Trophoblast cell (in vitro differentiated cells and primary cell): ENCODE measurements around the gene ROBO1.

Source experiments
- DNase-seq, 2 donors: peaks; one replicate each; pipeline ENCODE4 v3.0.0-alpha.2; 2016
- H2AFZ ChIP-seq: 2 replicates; pipeline ENCODE4 v1.6.1; 2013; ENCODE audit warnings: low read length, moderate library complexity, mild to moderate bottlenecking; ENCODE audit not compliant: insufficient read depth, poor library complexity
- H2AK5ac ChIP-seq: 2 replicates; pipeline ENCODE4 v1.6.1; 2013; ENCODE audit warnings: mild to moderate bottlenecking, low read length
- H2BK120ac ChIP-seq: 2 replicates; pipeline ENCODE4 v1.6.1; 2013; ENCODE audit warnings: low read length, mild to moderate bottlenecking, moderate library complexity; ENCODE audit not compliant: insufficient read depth, poor library complexity
- H2BK12ac ChIP-seq: 2 replicates; pipeline ENCODE4 v1.6.1; 2013; ENCODE audit warnings: mild to moderate bottlenecking, low read length, moderate library complexity
- H2BK5ac ChIP-seq: 2 replicates; pipeline ENCODE4 v1.6.1; 2013; ENCODE audit warnings: low read length, low read depth, moderate library complexity, mild to moderate bottlenecking; ENCODE audit not compliant: poor library complexity
- H3K14ac ChIP-seq: 2 replicates; pipeline ENCODE4 v1.6.1; 2013; ENCODE audit warnings: mild to moderate bottlenecking, low read length
- H3K18ac ChIP-seq: 2 replicates; pipeline ENCODE4 v1.6.1; 2013; ENCODE audit warnings: mild to moderate bottlenecking, low read length
- H3K23ac ChIP-seq: 2 replicates; pipeline ENCODE4 v1.6.1; 2013; ENCODE audit warnings: low read length
- H3K27ac ChIP-seq: 2 replicates; pipeline ENCODE4 v1.5.1; 2013; ENCODE audit warnings: low read depth, mild to moderate bottlenecking, inconsistent platforms, low read length, moderate library complexity
- H3K27me3 ChIP-seq: 2 replicates; pipeline ENCODE4 v1.6.1; 2013; ENCODE audit warnings: inconsistent platforms, mild to moderate bottlenecking, low read length, moderate library complexity; ENCODE audit not compliant: insufficient read depth
- H3K36me3 ChIP-seq, 2 experiments: 1 replicate in 1 of 2; 2 replicates in 1 of 2; pipeline ENCODE4 v1.6.1; 2013; ENCODE audit warnings: low read length in 2 of 2, mild to moderate bottlenecking in 2 of 2, moderate library complexity in 1 of 2; ENCODE audit not compliant: insufficient read depth in 2 of 2, control insufficient read depth in 1 of 2
- H3K4ac ChIP-seq: 2 replicates; pipeline ENCODE4 v1.6.1; 2013; ENCODE audit warnings: low read depth, mild to moderate bottlenecking, low read length, moderate library complexity
- H3K4me1 ChIP-seq, 2 experiments: 1 replicate in 1 of 2; 2 replicates in 1 of 2; pipeline ENCODE4 v1.6.1; 2013; ENCODE audit warnings: low read length in 2 of 2, mild to moderate bottlenecking in 2 of 2, moderate library complexity in 1 of 2; ENCODE audit not compliant: insufficient read depth in 2 of 2, control insufficient read depth in 1 of 2
- H3K4me2 ChIP-seq: 2 replicates; pipeline ENCODE4 v1.6.1; 2013; ENCODE audit warnings: inconsistent platforms, mild to moderate bottlenecking, low read length, moderate library complexity
- H3K4me3 ChIP-seq: 2 replicates; pipeline ENCODE4 v1.5.1; 2013; ENCODE audit warnings: mild to moderate bottlenecking, low read depth, low read length, inconsistent platforms
- H3K79me1 ChIP-seq: one replicate; pipeline ENCODE4 v1.6.1; 2013; ENCODE audit warnings: low read length
- H3K79me2 ChIP-seq: 2 replicates; pipeline ENCODE4 v1.6.1; 2013; ENCODE audit warnings: low read length, mild to moderate bottlenecking; ENCODE audit not compliant: control insufficient read depth, insufficient read depth, poor library complexity
- H3K9ac ChIP-seq: 2 replicates; pipeline ENCODE4 v1.6.1; 2013; ENCODE audit warnings: mild to moderate bottlenecking, low read length
- H3K9me3 ChIP-seq: 2 replicates; pipeline ENCODE4 v1.6.1; 2013; ENCODE audit warnings: low read depth, mild to moderate bottlenecking, control low read depth, inconsistent platforms, low read length; ENCODE audit not compliant: insufficient read depth
- H4K12ac ChIP-seq: 2 replicates; pipeline ENCODE4 v1.6.1; 2013; ENCODE audit warnings: low read depth, mild to moderate bottlenecking, low read length, moderate library complexity
- H4K8ac ChIP-seq: 2 replicates; pipeline ENCODE4 v1.6.1; 2013; ENCODE audit warnings: low read depth, mild to moderate bottlenecking, low read length, moderate library complexity
- H4K91ac ChIP-seq: one replicate; pipeline ENCODE4 v1.6.1; 2013; ENCODE audit warnings: low read depth, mild to moderate bottlenecking, low read length, moderate library complexity
- WGBS: extraction: QIAGEN DNeasy Blood & Tissue Kit; methylation state at CpG from one replicate; pipeline ENCODE4 v1.1.7; 2013; ENCODE audit warnings: missing lambda C conversion rate; ENCODE audit not compliant: insufficient read length, insufficient coverage; ENCODE audit errors: extremely low coverage; 5-methylcytosine and 5-hydroxymethylcytosine counted together

The ROBO1 gene

GRCh38 chr3:78788839-78789238, 979.0 kb downstream of the ROBO1 start:
- Histone ChIP-seq H3K4ac (no peak overlapping the region), H3K14ac (no peak overlapping the region)

GRCh38 chr3:78785004-78785403, 982.8 kb downstream of the ROBO1 start:
- no peaks in the 10 kb centered on the region for H3K79me1 ChIP-seq
- no peak overlapping the region for H3K18ac ChIP-seq
- H3K4me1 ChIP-seq, result no peaks in the 10 kb centered on the region
- H4K12ac ChIP-seq, result no peak overlapping the region
- no peak overlapping the region for H3K9ac ChIP-seq
- no peaks in the 10 kb centered on the region for H3K27me3 ChIP-seq
- H2BK12ac ChIP-seq, result no peak overlapping the region
- H3K4me2 ChIP-seq, result no peak overlapping the region
- H2BK120ac ChIP-seq, result no peak overlapping the region
- WGBS, result no CpG with 5 or more reads among the region's 1 CpG
- no peak overlapping the region for H4K91ac ChIP-seq
- H3K23ac ChIP-seq, result no peak overlapping the region
- no peaks in the 10 kb centered on the region for H3K36me3 ChIP-seq
- no peak overlapping the region for H3K4ac ChIP-seq
- no peak overlapping the region for H2BK5ac ChIP-seq
- H3K79me2 ChIP-seq, result no peaks in the 10 kb centered on the region
- H2AK5ac ChIP-seq, result no peak overlapping the region
- H3K14ac ChIP-seq, result no peak overlapping the region
- H3K9me3 ChIP-seq, result no peaks in the 10 kb centered on the region
- no peak overlapping the region for H4K8ac ChIP-seq
- DNase-seq, result no peak
- no peak overlapping the region for H3K27ac ChIP-seq
- H3K4me3 ChIP-seq, result no peak overlapping the region
- H2AFZ ChIP-seq, result no peak overlapping the region

More at GRCh38 chr3:78788839-78789238, 979.0 kb downstream of the ROBO1 start:
- H2BK5ac ChIP-seq, result no peak overlapping the region
- H3K4me3 ChIP-seq, result no peak overlapping the region
- H4K91ac ChIP-seq, result no peak overlapping the region
- DNase-seq, result no peak
- H3K9ac ChIP-seq, result no peak overlapping the region
- H3K27me3 ChIP-seq, result no peaks in the 10 kb centered on the region
- no peak overlapping the region for H3K4me2 ChIP-seq
- H3K79me1 ChIP-seq, result no peaks in the 10 kb centered on the region
- H3K18ac ChIP-seq, result no peak overlapping the region
- no peak overlapping the region for H4K12ac ChIP-seq
- no peak overlapping the region for H2AFZ ChIP-seq
- H3K4me1 ChIP-seq, result peaks cover 0 to 2% of the 10 kb centered on the region in 2 experiments
- no peaks in the 10 kb centered on the region for H3K79me2 ChIP-seq
- no peak overlapping the region for H2AK5ac ChIP-seq
- no peak overlapping the region for H3K27ac ChIP-seq
- no peak overlapping the region for H3K23ac ChIP-seq
- no peaks in the 10 kb centered on the region for H3K36me3 ChIP-seq
- H2BK120ac ChIP-seq, result no peak overlapping the region
- H3K9me3 ChIP-seq, result no peaks in the 10 kb centered on the region
- WGBS, result no CpG with 5 or more reads among the region's 2 CpGs
- H4K8ac ChIP-seq, result no peak overlapping the region
- no peak overlapping the region for H2BK12ac ChIP-seq

GRCh38 chr3:78781351-78781750, 986.4 kb downstream of the ROBO1 start:
- Histone ChIP-seq H2BK5ac (no peak overlapping the region), H4K12ac (no peak overlapping the region), H2BK12ac (no peak overlapping the region), H3K4me1 (no peaks in the 10 kb centered on the region), H4K8ac (no peak overlapping the region), H3K27ac (no peak overlapping the region), H2BK120ac (no peak overlapping the region), H3K4me3 (no peak overlapping the region), H4K91ac (no peak overlapping the region), H3K9me3 (no peaks in the 10 kb centered on the region), H3K23ac (no peak overlapping the region), H2AK5ac (no peak overlapping the region), H2AFZ (no peak overlapping the region), H3K4ac (no peak overlapping the region), H3K79me2 (no peaks in the 10 kb centered on the region), H3K18ac (no peak overlapping the region), H3K14ac (no peak overlapping the region), H3K9ac (no peak overlapping the region), H3K4me2 (no peak overlapping the region), H3K27me3 (no peaks in the 10 kb centered on the region), H3K36me3 (no peaks in the 10 kb centered on the region), H3K79me1 (no peaks in the 10 kb centered on the region)
- no peak for DNase-seq

- H2AK5ac ChIP-seq, result no peak overlapping the region
- DNase-seq, result no peak
- H3K36me3 ChIP-seq, result no peaks in the 10 kb centered on the region
- no peak overlapping the region for H2AFZ ChIP-seq
- H3K4me1 ChIP-seq, result no peaks in the 10 kb centered on the region
- WGBS, result no CpG with 5 or more reads among the region's 5 CpGs
- H4K12ac ChIP-seq, result no peak overlapping the region
- H3K4me2 ChIP-seq, result no peak overlapping the region
- no peaks in the 10 kb centered on the region for H3K79me1 ChIP-seq
- no peak overlapping the region for H4K8ac ChIP-seq
- H3K4me3 ChIP-seq, result no peak overlapping the region
- no peak overlapping the region for H3K18ac ChIP-seq
- no peak overlapping the region for H3K14ac ChIP-seq
- no peaks in the 10 kb centered on the region for H3K79me2 ChIP-seq
- H3K23ac ChIP-seq, result no peak overlapping the region
- no peak overlapping the region for H3K9ac ChIP-seq
- no peak overlapping the region for H4K91ac ChIP-seq
- H2BK5ac ChIP-seq, result no peak overlapping the region
- no peak overlapping the region for H2BK12ac ChIP-seq
- no peak overlapping the region for H2BK120ac ChIP-seq
- no peak overlapping the region for H3K27ac ChIP-seq
- H3K9me3 ChIP-seq, result no peaks in the 10 kb centered on the region
- H3K4ac ChIP-seq, result no peak overlapping the region
- H3K27me3 ChIP-seq, result no peaks in the 10 kb centered on the region
Observed at GRCh38 chr3:78765671-78766485, 1001.9 kb downstream of the ROBO1 start.
